ENCODE measurements around the gene ATP12A.
A peak's percentile ranks its signal among the peaks of the same experiment; 100 is the strongest.

Gene ATP12A

GRCh38 chr13:24668955-24669582 lies 11.1 kb upstream of the ATP12A start:
- no peak overlapping the region for H3K4me3 ChIP-seq (ENCODE audit: control insufficient read depth, low read depth, low read length)
- DNase-seq (ENCODE audit: low read depth), result no peak
- TF ChIP-seq CTCF (conservative IDR thresholded peaks at IDR 0.05; ENCODE audit: control insufficient read depth, insufficient read depth, low read depth, low read length), result no peak

GRCh38 chr13:24670174-24670573 lies 10.0 kb upstream of the ATP12A start:
- no peak for DNase-seq (ENCODE audit: low read depth)
- no peak for TF ChIP-seq CTCF (conservative IDR thresholded peaks at IDR 0.05; ENCODE audit: control insufficient read depth, insufficient read depth, low read depth, low read length)
- no peak overlapping the region for H3K4me3 ChIP-seq (ENCODE audit: control insufficient read depth, low read depth, low read length)

GRCh38 chr13:24670961-24671381 lies 9.2 kb upstream of the ATP12A start:
- TF ChIP-seq CTCF (conservative IDR thresholded peaks at IDR 0.05; ENCODE audit: control insufficient read depth, insufficient read depth, low read depth, low read length), result peak; percentile 36
- no peak overlapping the region for H3K4me3 ChIP-seq (ENCODE audit: control insufficient read depth, low read depth, low read length)
- no peak for DNase-seq (ENCODE audit: low read depth)

GRCh38 chr13:24671386-24672113 lies 8.7 kb upstream of the ATP12A start:
- peak; percentile 85 for DNase-seq (ENCODE audit: low read depth)
- peak; percentile 85 for TF ChIP-seq CTCF (conservative IDR thresholded peaks at IDR 0.05; ENCODE audit: control insufficient read depth, insufficient read depth, low read depth, low read length)
- H3K4me3 ChIP-seq (ENCODE audit: control insufficient read depth, low read depth, low read length), result peak overlapping the region; percentile 37

- no peak for DNase-seq (ENCODE audit: low read depth)
- TF ChIP-seq CTCF (conservative IDR thresholded peaks at IDR 0.05; ENCODE audit: control insufficient read depth, insufficient read depth, low read depth, low read length), result no peak
- no peak overlapping the region for H3K4me3 ChIP-seq (ENCODE audit: control insufficient read depth, low read depth, low read length)
These were observed 7.8 kb upstream of the ATP12A start for GRCh38 chr13:24672141-24673132.

- no peak for DNase-seq (ENCODE audit: low read depth)
- TF ChIP-seq CTCF (conservative IDR thresholded peaks at IDR 0.05; ENCODE audit: control insufficient read depth, insufficient read depth, low read depth, low read length), result no peak
These were observed 4.2 kb upstream of the ATP12A start for GRCh38 chr13:24675806-24676570.

More at GRCh38 chr13:24675806-24676570, 4.2 kb upstream of the ATP12A start:
- H3K4me3 ChIP-seq (ENCODE audit: control insufficient read depth, low read depth, low read length), result no peak overlapping the region
